Right lobe of liver (tissue), 4 donors: Measurements from ENCODE around the gene AGRP.

Experiments
- CTCF ChIP-seq, 4 donors: fragments of 200-600 bp in 3 of 4; fragments of 450-650 bp in 1 of 4; IDR thresholded peaks; one replicate each; pipeline versions ENCODE4 v1.5.1 to v1.8.0; 2016 to 2022; ENCODE audit warnings: antibody characterized with exemption in 4 of 4, mild to moderate bottlenecking in 2 of 4
- POLR2A ChIP-seq: fragments of 450-650 bp; IDR thresholded peaks from one replicate; pipeline ENCODE4 v1.6.1; 2017; ENCODE audit warnings: antibody characterized with exemption, mild to moderate bottlenecking
- donor health status: DM: no; HTN: no; CAD: no.
- donor health status: DM: no; HTN: no; CAD: no.
- donor health status: DM: no; HTN: yes; CAD: no.

GRCh38 chr16:67486805-67487204 is 3.5 kb upstream of the AGRP start:
- no peak for TF ChIP-seq CTCF (IDR thresholded peaks at IDR 0.05)
- TF ChIP-seq POLR2A, result no peak
